ENCODE measurements around the gene MCIDAS. TPM values are rescaled to one million over a fixed set of nuclear protein-coding genes. Genes with fewer than 3 reads are reported as not detected.

Gene MCIDAS
- total RNA-seq, 1 experiment from 2014 or later, result 0.39 TPM

DNA sequence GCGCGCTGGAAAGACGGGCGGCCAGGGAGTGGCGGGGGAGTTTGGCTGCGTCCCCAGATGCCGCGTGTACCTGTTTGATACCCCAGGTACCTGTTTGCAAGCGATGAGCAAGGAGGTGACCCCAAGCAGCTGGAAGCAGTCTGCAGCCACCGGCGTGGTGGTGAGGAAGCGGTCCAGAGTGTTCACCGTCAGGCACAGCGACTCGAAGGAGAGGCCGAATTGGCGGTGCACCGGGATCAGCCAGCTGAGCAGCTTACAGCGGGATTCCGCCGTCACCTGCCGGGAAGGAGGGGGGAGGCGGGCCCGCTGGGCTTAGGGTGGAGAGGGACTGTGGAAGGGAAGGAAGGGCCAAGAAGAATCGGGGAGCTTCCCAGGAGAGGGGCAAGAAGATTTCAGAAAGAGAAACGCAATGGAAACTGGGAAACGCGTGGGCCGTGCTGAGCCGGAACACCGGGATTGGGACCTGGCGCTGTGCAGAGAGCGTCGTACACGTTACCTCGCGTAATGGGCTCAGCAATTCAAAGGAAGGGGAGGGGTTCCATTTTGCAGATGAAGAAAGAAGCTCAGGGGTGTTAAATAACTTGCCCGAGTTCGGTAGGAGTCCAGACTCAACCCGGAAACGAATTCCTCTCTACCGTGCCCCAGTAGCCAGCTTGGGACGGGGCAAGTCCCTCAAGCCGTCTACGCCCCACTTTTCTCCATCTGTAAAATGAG is 5.3 kb upstream of the MCIDAS start:
- H3K4ac ChIP-seq (ENCODE audit: low read depth, low read length), result no peak overlapping the region
- Mint-ChIP-seq H3K9me3 (peaks cover 3 to 11% of the 10 kb centered on the region in 2 experiments), H3K27me3 (ENCODE audit: low read depth) (peaks cover 98% of the 10 kb centered on the region), H3K36me3 (ENCODE audit: insufficient read depth in 1 of 3, low read depth in 3 of 3) (peaks cover 0 to 2% (median 0%) of the 10 kb centered on the region in 3 experiments; a peak in 2 of 7 replicates), H3K4me3 (peak overlapping the region; percentile 74 to 92), H3K27ac (no peak overlapping the region), H3K4me1 (peaks cover 31 to 45% of the 10 kb centered on the region in 2 experiments)
- H4K8ac ChIP-seq (replicated peaks; ENCODE audit: insufficient read length, low read depth, low read length), result no peak overlapping the region
- H2BK120ac ChIP-seq (ENCODE audit: low read depth, low read length, poor library complexity, severe bottlenecking), result no peak overlapping the region
- no peak overlapping the region for H3K56ac ChIP-seq (ENCODE audit: insufficient read length, low read depth, low read length)
- H2AFZ ChIP-seq (ENCODE audit: low read length), result no peak overlapping the region
- no CpG with 5 or more reads among the region's 45 CpGs for WGBS (ENCODE audit: extremely low coverage, insufficient read length, low lambda C conversion rate)
- no peaks in the 10 kb centered on the region for H3K4me1 ChIP-seq (ENCODE audit: insufficient read depth, low read length)
- no peak overlapping the region for H3K27ac ChIP-seq (ENCODE audit: insufficient read length, low read depth, low read length)
- no peak overlapping the region for H4K91ac ChIP-seq (ENCODE audit: insufficient read length, low read depth, low read length)
- H3T11ph ChIP-seq (ENCODE audit: low read length), result no peak overlapping the region
- no peak overlapping the region for H4K5ac ChIP-seq (ENCODE audit: insufficient read length, low read depth, low read length)
- H3K4me2 ChIP-seq (ENCODE audit: insufficient read depth, insufficient read length, low read length), result peak overlapping the region; percentile 95
- no peak overlapping the region for H3K14ac ChIP-seq (ENCODE audit: insufficient read depth, low read length)
- H3K9ac ChIP-seq (ENCODE audit: extremely low read depth, insufficient read length, low read length), result no peak overlapping the region
- TF ChIP-seq CTCF (conservative IDR thresholded peaks at IDR 0.05), result no peak
- H3K23me2 ChIP-seq (ENCODE audit: insufficient read length, low read depth, low read length, poor library complexity, severe bottlenecking), result peaks cover 22% of the 10 kb centered on the region
- H3K9me3 ChIP-seq (ENCODE audit: control insufficient read depth, low read depth, low read length), result no peaks in the 10 kb centered on the region
- no peaks in the 10 kb centered on the region for H3K79me1 ChIP-seq (ENCODE audit: insufficient read depth, low read depth, low read length, poor library complexity, severe bottlenecking)
- no peaks in the 10 kb centered on the region for H3K79me2 ChIP-seq (ENCODE audit: insufficient read depth, low read length)
- H2AK5ac ChIP-seq (ENCODE audit: insufficient read length, low read length), result no peak overlapping the region
- H3K23ac ChIP-seq (ENCODE audit: insufficient read length, low read depth, low read length), result no peak overlapping the region
- no peak overlapping the region for H3K18ac ChIP-seq (ENCODE audit: insufficient read length, low read depth, low read length)
- peaks cover 4% of the 10 kb centered on the region for H4K20me1 ChIP-seq (ENCODE audit: control insufficient read depth, insufficient read depth, insufficient read length)
- no peak overlapping the region for H2BK20ac ChIP-seq (ENCODE audit: low read depth, low read length, poor library complexity, severe bottlenecking)
- H3K27me3 ChIP-seq (ENCODE audit: insufficient read depth, low read length), result peaks cover 74% of the 10 kb centered on the region
- H2BK5ac ChIP-seq (ENCODE audit: insufficient read length, low read length), result no peak overlapping the region
- DNase-seq, result peak; percentile 63
- H2BK12ac ChIP-seq (ENCODE audit: insufficient read length, low read depth, low read length), result no peak overlapping the region
- H2BK15ac ChIP-seq (ENCODE audit: low read depth, low read length), result no peak overlapping the region
